Vagina (tissue), 2 donors: Measurements from ENCODE around the gene CLDN19.

Source experiments
- POLR2AphosphoS5 ChIP-seq, 2 donors: sonication (generic); formaldehyde crosslinking; IDR thresholded peaks; one replicate each; pipeline ENCODE4 v1.9.0; 2017; ENCODE audit warnings: antibody characterized with exemption in 2 of 2, mild to moderate bottlenecking in 2 of 2, low read depth in 1 of 2; ENCODE audit not compliant: insufficient read depth in 1 of 2
- TF ChIP-seq, protein P1 (sequence below), 3 experiments: fragments of 450-650 bp in 2 of 3; fragments of 200-600 bp in 1 of 3; sonication (generic) in 1 of 3; IDR thresholded peaks; one replicate each; pipeline ENCODE4 v1.5.1; 2017 to 2019; ENCODE audit warnings: antibody characterized with exemption in 3 of 3, mild to moderate bottlenecking in 2 of 3, moderate library complexity in 2 of 3

DNA sequence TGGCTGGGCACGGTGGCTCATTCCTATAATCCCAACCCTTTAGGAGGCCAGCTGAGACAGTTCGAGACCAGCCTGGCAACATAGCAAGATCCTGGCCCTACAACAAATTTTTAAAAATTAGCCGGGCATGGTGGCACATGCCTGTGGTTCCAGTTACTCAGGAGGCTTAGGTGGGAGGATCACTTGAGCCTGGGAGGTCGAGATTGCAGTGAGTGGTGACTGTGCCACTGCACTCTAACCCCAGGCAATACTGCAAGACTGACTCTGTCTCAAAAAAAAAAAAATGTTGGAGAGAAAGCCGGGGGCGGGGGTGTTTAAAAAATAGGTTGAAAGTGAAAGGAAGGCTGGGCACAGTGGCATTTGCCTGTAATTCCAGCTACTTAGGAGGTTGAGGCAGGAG lies 16.5 kb downstream of the CLDN19 start:
- TF ChIP-seq, protein P1, sequence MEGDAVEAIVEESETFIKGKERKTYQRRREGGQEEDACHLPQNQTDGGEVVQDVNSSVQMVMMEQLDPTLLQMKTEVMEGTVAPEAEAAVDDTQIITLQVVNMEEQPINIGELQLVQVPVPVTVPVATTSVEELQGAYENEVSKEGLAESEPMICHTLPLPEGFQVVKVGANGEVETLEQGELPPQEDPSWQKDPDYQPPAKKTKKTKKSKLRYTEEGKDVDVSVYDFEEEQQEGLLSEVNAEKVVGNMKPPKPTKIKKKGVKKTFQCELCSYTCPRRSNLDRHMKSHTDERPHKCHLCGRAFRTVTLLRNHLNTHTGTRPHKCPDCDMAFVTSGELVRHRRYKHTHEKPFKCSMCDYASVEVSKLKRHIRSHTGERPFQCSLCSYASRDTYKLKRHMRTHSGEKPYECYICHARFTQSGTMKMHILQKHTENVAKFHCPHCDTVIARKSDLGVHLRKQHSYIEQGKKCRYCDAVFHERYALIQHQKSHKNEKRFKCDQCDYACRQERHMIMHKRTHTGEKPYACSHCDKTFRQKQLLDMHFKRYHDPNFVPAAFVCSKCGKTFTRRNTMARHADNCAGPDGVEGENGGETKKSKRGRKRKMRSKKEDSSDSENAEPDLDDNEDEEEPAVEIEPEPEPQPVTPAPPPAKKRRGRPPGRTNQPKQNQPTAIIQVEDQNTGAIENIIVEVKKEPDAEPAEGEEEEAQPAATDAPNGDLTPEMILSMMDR (IDR thresholded peaks at IDR 0.05): no peak
- no peak for TF ChIP-seq POLR2AphosphoS5 (IDR thresholded peaks at IDR 0.05; ENCODE audit: insufficient read depth in 1 of 2, low read depth in 1 of 2)
